ENCODE data around the gene GPR87.

Gene GPR87

DNA sequence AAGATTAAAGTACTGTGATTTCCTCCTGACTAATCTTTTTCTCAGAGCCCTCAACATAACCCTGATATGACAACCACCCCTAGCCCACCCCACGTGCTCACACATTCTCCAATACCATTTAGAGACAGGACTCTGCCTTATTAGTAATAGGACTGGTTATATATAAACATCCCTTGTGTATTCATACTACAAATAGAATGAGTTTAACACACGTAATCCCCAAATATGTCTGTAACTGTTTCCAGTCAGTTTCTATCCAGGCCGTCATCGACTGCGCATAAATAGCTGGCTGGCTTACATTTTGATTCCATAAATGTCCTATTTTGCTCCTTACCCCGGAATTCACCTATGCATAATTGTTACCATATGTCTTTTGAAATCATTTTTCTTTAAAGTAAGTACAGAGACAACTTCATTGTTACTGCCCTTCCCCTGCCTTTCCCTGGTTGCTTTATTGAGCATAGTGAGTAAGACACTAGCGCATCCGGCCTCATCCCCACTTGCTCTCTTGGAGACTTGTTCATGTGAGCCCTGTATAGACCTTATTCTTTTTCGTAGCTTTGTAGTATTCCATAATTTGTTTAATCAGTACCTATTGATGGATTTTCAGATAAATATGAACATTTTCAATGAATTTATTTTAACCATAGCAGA is 34.8 kb downstream of the GPR87 start:
- no peak for DNase-seq

DNA sequence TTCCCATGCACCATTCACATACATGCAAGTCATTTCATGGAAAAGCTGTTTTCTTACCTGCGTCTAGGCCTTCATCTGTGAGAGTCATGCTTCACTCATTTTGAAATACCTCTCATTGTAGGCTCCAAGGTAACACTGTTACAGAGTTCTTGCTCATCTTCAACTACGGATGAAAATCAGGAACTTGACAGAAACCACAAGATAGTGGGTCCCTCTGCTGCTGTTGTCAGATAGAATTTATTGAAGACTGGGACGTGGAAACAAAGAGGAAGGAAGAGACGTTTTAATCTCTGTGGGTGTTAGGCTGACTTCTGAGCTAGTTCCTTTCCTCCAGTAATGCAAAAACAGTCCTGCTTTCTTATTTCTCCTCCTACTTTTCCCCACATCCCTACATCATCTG is 38.4 kb downstream of the GPR87 start, which contains the start of gene P2RY14:
TSS of gene P2RY14 (minus strand) at position 313 of the 400 bp plus-strand sequence. CDS start 64,226 bp downstream, outside the sequence.
- peak; percentile 77 for DNase-seq

DNA sequence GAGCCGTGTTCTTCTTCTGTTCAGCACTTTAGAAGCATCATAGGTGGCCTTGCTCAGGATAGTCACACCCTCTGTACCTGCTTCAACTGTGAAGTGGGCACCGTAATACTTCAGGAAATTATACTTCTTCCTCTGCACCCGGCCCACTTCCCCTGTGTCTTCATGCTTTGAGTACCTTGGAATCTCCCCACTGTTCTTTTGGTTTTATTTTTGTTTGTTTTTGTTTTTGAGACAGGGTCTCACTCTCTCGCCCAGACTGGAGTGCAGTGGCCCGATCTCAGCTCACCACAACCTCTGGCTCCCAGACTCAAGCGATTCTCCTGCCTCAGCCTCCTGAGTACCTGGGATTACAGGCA is 40.0 kb downstream of the GPR87 start:
- no peak for DNase-seq

DNA sequence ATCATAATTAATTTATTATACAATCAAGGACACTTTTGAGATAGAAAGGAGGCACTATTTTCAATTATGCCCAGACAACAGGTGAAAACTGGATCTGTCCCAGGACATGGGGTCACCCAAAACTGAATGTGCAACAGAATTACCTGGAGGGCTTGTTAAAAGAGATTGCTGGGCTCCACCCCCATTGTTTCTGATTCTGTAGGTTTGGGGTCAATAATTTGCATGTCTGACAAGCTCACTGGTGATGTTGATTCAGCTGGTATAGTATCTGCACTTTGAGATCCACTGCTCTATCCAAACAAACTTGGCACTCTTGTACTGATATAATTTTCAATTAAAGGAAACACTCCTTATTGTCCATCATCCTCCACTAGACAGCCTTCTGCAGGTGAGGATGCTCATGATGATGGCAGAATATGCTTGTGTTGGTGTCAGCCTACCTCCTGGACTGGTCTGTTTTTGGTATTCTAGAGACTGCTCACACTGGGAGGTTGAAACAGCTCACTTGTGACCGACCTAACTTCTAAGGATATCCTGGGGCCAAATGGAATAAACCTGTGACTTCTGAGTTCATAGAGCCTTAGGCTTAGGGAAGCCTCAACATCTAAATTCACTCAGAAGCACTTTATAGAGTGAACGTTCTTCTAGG is 40.5 kb downstream of the GPR87 start:
- DNase-seq, result no peak

DNA sequence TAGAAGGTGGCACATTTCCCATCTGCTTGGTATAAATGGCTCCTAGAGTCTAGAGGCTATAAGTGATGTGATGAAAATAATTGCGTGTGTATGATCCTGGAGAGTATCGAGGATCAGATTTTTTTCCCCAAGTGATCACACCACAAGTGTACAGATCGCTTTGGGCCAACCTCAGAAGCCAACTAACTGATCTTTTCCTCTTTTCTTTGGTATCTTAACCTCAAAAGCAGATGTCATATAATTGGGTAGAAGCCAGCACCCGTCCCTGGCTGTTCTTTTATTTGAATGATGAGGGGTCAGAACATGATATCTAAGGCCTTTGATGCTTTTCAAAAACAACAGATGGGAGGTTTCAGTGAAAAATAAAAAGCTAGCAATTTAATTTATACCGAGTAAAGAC is 41.5 kb downstream of the GPR87 start:
- peak; percentile 34 for DNase-seq

DNA sequence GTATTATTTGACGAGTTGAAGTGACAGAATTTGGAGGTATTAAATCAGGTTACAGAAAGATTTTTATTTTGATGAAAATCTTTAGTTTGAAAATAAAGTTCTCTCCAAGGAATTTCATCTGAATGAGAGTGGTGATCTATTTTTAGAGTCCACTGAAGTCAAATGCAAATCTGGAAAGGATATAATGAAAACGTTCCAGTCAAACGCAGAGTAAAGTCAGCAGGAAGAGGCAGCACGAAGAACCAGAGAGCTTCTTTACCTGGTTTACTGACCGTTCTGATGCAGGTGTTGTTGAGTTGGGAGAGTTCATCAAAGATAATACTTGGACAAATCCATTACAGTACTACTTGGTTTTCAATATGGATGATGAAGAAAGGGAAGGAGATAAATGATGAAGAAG is 47.0 kb downstream of the GPR87 start:
- DNase-seq, result no peak

DNA sequence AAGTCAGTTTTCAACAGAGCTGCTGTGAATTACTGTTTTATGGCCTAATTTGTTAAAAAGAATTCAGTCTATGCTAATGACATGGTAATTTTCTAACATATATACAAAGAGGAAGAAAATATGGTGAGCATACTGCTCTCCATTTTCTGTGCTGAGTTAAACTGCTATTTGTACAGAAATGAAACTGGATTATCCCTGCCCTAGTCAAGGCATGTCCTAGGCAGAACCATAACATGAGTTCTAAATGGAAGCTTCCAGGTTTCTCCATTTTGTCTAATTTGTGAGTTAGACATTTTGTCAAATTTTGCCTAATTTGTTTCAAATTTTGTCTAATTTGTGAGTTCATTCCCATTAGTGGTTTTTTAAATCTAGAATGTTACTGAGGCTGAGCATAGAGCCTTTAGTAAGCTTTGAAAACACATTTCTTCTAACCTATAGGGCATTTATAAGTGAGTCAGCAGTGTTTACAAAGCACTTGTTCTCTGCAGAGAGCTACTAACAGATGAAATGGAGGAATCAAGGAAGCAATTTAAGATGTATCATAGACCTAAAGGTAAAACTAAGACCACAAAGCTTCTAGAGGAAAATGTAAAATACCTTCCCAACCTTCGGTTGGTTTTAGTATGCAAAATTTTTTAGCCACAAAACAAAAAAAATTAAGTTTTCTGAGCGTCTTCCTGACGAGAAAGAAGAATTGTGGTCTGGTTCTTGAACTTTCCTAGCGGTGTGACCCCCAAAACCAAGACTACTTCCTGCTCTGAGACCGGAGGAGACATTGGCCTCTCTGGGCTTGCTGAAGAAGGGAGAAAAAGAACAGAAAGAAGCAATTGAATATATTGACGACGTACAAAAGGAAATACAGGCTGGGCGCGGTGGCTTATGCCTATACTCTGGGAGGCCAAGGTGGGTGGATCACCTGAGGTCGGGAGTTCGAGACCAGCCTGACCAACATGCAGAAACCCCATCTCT is 48.1 kb downstream of the GPR87 start:
- no peak for DNase-seq

DNA sequence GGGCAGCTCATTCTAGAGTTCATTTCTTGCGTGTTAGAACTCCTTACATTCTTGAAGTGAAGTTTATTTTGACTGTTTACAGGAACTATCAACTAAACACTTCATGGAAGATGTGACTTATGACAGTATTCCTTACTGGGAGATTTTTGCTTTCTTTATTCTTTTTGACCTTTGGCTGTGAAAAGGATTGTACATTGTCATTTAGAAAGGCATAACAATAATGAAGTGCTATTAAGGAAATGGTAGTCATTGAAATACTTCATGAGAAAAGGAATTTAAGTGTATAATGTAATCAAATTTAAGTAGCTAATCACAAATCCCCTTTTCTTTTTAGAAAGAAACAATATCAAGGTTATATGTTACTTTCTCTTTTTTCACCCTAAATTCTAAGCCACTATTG is 49.6 kb downstream of the GPR87 start:
- no peak for DNase-seq

DNA sequence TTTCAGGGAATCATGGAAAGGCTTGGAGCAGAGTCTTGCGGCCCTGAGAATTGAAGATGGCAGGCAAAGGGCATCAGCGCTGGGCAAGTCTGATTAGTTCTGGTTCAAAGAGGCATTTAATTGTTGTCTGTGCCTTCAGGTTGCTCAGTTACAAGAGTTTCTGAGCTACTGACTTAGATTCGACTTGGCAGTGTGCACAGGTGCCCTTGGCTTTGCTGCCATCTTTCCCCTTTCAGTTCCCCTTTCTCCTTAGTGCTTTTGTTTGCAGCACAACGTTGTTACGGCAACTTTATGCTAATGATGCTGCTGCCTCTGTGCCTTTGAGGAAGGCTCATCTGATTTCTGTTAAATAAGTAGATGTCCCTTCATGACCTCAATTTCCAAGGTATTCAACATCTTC is 50.8 kb downstream of the GPR87 start:
- peak; percentile 30 for DNase-seq

DNA sequence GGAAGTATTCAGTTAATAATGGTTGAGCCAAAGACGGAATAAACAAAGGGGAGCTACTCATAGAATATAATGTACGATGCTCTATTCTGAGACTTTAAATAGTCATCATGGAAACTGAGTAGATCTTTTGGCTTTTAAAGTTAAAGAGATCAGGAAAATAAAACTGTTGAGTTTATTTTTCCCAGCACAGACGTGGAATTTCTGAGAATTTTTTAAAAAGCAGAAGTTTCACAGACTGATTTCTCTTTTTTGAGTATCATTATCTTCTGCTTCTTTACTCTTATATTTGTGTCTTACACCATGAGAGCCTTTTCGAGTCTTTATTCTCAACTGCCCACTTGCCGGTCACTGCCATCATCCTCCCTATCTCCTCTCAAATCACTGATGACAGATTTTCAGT is 51.5 kb downstream of the GPR87 start:
- DNase-seq, result peak; percentile 58

DNA sequence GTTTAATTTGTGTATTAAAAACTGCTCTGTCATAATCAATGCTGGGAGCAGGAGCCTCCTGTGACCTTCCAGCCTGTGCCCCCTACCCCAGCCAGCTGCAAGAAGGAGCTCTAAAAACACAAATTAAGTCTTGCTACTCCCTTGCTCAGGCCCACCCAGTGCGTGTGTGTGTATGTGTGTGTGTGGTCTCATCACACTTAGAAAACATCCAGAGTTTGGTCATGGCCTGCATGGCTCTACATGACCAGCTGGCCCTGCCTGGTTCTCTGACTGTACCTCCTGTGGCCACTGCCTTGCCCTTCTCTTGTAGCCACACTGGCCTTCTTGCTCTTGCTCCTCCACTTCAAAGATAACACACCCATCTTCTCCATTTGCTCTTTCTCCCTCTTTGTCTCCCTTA is 52.0 kb downstream of the GPR87 start:
- peak; percentile 33 for DNase-seq

DNA sequence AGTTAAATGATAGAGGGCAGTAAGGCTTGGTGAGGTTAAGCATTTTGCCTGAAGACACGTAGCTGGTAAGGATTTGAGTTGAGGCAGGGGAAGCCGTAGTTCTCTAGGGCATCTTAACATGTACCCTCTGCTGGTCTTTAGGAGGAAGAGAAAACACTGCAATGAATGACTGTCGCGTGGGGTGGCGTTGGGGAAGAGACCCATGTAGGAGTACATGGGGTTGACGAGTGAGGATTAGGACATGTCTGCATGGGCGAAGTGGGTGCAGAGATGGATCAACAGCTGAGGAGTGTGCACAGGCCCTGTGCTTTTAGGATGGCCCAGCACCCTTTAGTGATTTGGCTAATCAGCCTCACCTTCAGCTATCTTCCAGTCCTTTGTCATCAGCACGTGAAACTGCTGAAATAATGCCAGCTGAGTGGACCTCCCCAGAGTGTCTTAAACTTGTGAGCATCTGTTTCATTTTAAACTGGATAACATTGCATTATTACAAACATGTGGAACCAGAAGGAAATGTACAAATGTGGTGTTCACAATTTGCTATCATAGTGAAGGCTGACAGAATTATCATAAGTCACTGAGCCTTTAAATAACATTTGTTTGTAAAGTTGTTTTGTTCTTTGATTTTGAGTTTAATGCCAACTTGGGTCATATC is 53.6 kb downstream of the GPR87 start:
- DNase-seq, result no peak

DNA sequence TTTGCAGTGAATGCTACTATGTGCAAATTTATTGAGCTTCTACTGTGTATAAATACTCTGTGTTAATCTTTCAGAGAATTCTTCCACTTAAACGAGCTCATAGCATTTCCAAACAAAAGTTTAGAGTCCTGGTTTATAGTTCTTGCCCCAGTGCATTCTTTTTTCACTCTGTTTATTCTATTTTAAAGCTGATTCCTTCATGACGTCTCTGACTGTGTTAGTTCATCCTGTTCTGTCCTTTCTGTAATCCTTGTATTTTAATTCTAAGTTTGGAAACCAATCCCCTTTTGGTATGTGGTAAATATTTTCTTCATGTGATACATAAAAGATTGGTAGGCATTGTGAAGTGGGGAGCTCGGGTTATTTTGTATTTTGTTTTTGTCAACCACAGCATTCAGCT is 57.0 kb downstream of the GPR87 start:
- DNase-seq, result no peak

DNA sequence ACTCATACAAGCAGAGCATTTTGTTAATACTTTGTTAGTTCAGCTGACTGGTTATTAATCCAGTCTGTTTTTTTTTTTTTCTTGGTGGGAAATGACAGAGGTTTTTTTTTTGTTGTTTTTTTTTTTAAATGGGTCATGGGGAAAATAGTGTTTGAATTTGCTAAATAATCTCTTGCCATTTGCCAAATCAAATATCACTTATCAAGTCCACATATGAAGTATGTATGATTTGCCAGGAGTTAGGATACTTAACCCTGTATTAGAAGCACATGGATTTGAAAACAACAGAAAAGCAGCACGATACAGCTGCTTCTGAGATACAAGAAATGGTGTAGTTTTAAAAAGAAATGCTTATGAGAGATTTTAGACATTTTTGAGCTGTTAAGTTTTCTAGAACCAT is 59.9 kb downstream of the GPR87 start:
- no peak for DNase-seq

DNA sequence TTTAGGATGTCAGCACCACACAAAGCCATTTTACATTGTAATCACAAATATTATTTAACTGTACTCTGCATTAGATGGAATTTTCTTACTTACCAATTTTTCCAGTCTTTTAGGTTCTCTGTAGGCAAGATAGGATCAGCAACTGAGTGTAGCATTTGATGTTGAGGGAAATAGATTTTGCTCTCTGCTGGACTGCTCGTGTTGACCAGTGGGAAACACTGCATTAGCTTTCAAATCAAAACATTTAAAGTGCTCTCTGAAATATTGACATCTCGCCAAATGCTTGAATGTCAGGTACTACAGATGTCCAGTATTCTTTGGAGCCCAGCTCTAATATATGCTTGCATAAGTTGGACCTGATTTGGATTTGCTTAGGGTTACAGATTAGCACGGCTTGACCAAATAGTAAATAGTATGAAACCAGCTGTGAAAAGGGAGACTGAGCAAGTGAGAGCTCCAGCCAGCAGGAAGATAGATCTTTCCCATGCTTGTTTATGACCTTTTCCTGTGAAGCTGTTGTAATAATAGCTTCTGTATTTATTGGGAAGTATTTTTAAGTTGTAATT is 67.8 kb downstream of the GPR87 start:
- no peak for DNase-seq

Measured in OCI-M1 (cell line).